Lower leg skin (tissue), 4 donors: ENCODE data around the gene GPR55. TPM values are rescaled to one million over a fixed set of nuclear protein-coding genes. Genes with fewer than 3 reads are reported as not detected.
"Not testable (repeated sequence)": the region's sequence is repeated elsewhere in the genome, so short reads cannot be mapped to it uniquely, and the experiment has no call there.

Experiments used
- DNase-seq, 2 donors: peaks; one replicate each; pipeline ENCODE4 v3.0.0-alpha.2; 2019; ENCODE audit warnings: low spot score in 2 of 2
- H3K4me3 ChIP-seq: fragments of 200-600 bp; sonication (generic); 2 replicates; pipeline ENCODE4 v1.5.1; 2017; ENCODE audit warnings: mild to moderate bottlenecking, low read depth; ENCODE audit not compliant: poor library complexity, severe bottlenecking
- CTCF ChIP-seq, 3 donors: fragments of 450-650 bp; IDR thresholded peaks; one replicate each; pipeline ENCODE4 v1.5.1; 2016; ENCODE audit warnings: antibody characterized with exemption in 3 of 3, mild to moderate bottlenecking in 3 of 3, moderate library complexity in 2 of 3
- POLR2A ChIP-seq, 2 donors: fragments of 450-650 bp; IDR thresholded peaks; one replicate each; pipeline ENCODE4 v1.6.1; 2016 to 2017; ENCODE audit warnings: antibody characterized with exemption in 2 of 2, mild to moderate bottlenecking in 1 of 2, moderate library complexity in 1 of 2
- WGBS, 2 donors: methylation state at CpG; one replicate each; pipeline ENCODE4 v1.1.5; 2018; 5-methylcytosine and 5-hydroxymethylcytosine counted together
- intact Hi-C: fragments of 100-400 bp; cut with DNase I; formaldehyde crosslinking; loops from one replicate; pipeline ENCODE4 v1.15.0; 2023; ENCODE audit warnings: low total_unique reads
- total RNA-seq, 4 donors: library from RNA; depleted of rRNA; stranded (reverse); fragments of >200 nt; gene quantifications; one replicate each; pipeline ENCODE4 v1.1.0, GENCODE V29; 2016

The GPR55 gene
- total RNA-seq, result under 1 TPM in 1 of 4 donors, not detected in 3; 0.30 TPM

- intact Hi-C loops, result no loop called here
- H3K4me3 ChIP-seq, result no peak within 1 kb of the TSS
- TF ChIP-seq POLR2A (IDR thresholded peaks at IDR 0.05) (no peak), CTCF (IDR thresholded peaks at IDR 0.05) (no peak)
- WGBS, 2 donors, result 63 to 70% methylated on average over 24 to 26 of the region's 26 CpGs
- DNase-seq, result peak in 1 of 2 donors; percentile 82
These were observed at the start of gene GPR55 for GRCh38 chr2:230924470-230925341. TSS of gene GPR55 (minus strand) at chr2:230925242. CDS start at chr2:230910962, 14,280 bp downstream.

- WGBS, 2 donors, result 72 to 81% methylated on average over 17 of the region's 17 CpGs
- no peak overlapping the region for H3K4me3 ChIP-seq
- no peak for TF ChIP-seq CTCF (IDR thresholded peaks at IDR 0.05)
- TF ChIP-seq POLR2A (IDR thresholded peaks at IDR 0.05), result no peak
- intact Hi-C loops, result no loop called here
- DNase-seq, result peak in 1 of 2 donors; percentile 80
These were observed 49.3 kb upstream of the GPR55 start for GRCh38 chr2:230974096-230974913.

DNA sequence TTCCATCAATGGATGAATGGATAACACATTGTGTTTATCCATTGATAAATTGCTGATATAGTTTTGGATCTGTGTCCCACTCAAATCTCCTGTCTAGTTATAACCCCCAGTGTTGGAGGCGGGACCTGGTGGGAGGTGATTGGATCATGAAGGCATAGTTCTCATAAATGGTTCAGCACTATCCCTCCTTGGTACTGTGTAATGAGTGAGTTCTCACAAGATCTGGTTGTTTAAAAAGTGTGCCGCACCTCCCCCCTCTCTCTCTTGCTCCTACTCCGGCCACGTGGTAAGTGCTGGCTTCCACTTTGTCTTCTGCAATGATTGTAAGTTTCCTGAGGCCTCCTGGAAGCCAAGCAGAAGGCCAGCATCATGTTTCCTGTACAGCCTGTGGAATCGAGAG lies 47.0 kb upstream of the GPR55 start:
- no peak overlapping the region for H3K4me3 ChIP-seq
- DNase-seq, result peak in 1 of 2 donors; percentile 48
- TF ChIP-seq POLR2A (IDR thresholded peaks at IDR 0.05) (no peak), CTCF (IDR thresholded peaks at IDR 0.05) (no peak)
- intact Hi-C loops, result no loop called here
- 75 to 87% methylated on average over 5 of the region's 5 CpGs for WGBS, 2 donors

- WGBS, 2 donors, result 67 to 69% methylated on average over 2 of the region's 2 CpGs
- H3K4me3 ChIP-seq, result no peak overlapping the region
- intact Hi-C loops, result no loop called here
- TF ChIP-seq POLR2A (IDR thresholded peaks at IDR 0.05) (no peak), CTCF (IDR thresholded peaks at IDR 0.05) (no peak)
- no peak for DNase-seq
These were observed 44.6 kb upstream of the GPR55 start for GRCh38 chr2:230969659-230970015.

DNA sequence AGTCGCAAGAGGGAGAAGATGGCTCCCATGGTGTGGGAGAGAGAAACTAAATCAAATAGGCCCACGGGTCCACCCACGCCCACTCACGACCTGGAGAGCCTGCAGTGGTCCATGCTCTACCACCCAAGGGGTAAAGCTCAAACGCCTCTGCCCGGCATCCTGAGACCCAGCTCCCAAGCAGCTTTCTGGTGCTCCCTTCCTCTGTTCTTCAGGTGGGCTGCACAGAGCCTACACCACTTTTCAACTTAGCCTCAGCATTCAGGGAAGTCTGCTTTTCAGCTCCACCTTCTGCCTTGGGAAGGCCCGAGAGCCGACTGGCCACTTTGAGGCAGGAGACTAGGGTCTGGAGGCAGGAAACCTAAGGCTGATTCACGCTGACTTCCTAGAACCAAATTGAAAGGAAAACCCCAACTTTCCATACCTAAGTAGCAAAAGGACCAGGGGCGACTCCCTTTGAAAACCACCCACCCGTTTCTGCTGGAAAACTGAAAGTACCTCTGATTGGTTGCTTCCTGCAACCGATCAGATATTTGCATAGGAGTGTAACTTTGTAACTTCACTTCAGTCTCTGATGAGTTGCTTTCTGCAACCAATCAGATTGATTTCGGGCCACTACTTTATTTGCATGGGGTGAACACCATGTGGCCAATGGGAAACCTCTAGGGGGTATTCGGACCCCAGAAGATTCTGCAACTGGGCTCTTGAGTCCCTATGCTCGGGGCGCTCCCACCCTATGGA lies 44.0 kb upstream of the GPR55 start:
- H3K4me3 ChIP-seq, result no peak overlapping the region
- intact Hi-C loops, result no loop called here
- 79 to 81% methylated on average over 16 of the region's 16 CpGs for WGBS, 2 donors
- DNase-seq, result peak in 1 of 2 donors; percentile 73
- TF ChIP-seq POLR2A (IDR thresholded peaks at IDR 0.05) (no peak), CTCF (IDR thresholded peaks at IDR 0.05) (no peak)

GRCh38 chr2:230968314-230968713 lies 43.3 kb upstream of the GPR55 start:
- intact Hi-C loops, DNase-seq, H3K4me3 ChIP-seq: not testable (repeated sequence)
- 91 to 94% methylated on average over 6 of the region's 6 CpGs for WGBS, 2 donors
